Embryonic facial prominence (tissue), 1 donor: ENCODE measurements around the gene PPP1R36.
"Not testable (repeated sequence)": the region's sequence is repeated elsewhere in the genome, so short reads cannot be mapped to it uniquely, and the experiment has no call there.

Experiments
- DNase-seq: peaks from one replicate; pipeline ENCODE4 v3.0.0-alpha.2; 2016; ENCODE audit errors: extremely low spot score

Gene PPP1R36

DNA sequence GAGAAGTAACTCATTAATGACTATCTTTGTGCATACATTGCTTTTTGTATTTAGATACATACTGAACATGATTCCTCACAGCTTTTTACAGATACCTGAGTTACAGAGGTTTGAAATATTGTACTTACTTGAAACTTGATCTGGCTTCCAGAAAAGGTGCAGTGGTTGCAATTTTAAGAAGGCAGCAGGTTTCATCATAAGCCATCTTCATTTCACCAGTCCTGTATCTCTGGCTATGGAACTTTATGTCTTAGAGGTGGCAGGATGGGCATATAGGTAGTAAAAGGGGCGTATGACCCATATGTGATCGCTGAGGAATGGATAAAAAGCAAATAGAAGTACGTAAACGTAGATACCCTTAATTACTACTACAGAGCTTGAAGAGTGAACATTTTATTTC, 31.5 kb upstream of the PPP1R36 start:
- DNase-seq, result no peak

DNA sequence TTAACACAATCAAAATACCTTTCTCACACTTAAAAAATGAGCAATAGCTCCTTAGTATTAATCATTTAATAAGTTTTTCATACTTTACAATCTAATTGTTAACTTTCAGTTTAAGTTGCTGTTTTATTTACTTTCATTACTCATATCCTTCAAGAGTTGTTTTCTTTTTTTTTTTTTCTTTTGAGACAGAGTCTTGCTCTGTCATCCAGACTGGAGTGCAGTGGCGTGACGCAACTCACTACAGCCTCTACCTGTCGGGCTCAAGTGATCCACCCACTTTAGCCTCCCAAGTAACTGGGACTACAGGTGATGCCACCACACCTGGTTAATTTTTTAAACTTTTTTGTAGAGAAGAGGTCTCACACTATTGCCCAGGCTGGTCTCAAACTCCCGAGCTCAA, 29.1 kb upstream of the PPP1R36 start:
- DNase-seq, result no peak

DNA sequence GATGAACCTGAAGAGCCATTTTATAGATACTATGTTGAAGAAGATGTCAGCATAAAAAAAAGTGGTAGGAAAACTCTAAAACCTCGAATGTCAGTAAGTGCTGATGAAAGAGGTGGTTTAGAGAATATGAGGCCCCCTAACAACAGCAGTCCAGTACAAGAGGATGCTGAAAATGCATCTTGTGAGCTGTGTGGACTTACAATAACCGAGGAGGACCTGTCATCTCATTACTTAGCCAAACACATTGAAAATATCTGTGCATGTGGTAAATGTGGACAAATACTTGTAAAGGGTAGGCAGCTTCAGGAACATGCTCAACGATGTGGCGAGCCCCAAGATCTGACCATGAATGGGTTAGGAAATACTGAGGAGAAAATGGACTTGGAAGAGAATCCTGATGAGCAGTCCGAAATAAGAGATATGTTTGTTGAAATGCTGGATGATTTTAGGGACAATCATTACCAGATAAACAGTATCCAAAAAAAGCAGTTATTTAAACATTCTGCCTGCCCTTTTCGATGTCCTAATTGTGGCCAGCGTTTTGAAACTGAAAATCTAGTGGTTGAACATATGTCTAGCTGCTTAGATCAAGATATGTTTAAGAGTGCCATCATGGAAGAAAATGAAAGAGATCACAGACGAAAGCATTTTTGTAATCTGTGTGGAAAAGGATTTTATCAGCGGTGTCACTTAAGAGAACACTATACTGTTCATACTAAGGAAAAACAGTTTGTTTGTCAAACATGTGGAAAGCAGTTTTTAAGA, 27.0 kb upstream of the PPP1R36 start:
- DNase-seq, result no peak

DNA sequence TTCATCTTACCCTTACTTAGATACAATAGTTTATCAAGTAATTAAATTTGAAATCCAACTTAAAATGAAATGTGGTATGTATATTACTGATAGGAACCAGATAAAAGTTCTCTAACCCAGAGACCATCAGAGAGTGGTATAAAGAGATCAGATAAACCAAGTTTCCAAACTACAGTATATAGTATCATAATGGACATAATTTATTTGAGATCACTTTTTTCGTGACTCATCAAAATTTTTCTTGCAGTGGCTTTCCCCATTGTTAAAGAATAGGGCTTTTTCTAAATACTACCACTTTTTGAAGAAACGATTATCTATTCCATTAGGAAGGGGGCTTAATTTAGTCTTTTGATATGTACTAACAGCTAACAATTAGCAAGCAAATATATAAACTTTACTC, 24.4 kb upstream of the PPP1R36 start:
- DNase-seq, result no peak

DNA sequence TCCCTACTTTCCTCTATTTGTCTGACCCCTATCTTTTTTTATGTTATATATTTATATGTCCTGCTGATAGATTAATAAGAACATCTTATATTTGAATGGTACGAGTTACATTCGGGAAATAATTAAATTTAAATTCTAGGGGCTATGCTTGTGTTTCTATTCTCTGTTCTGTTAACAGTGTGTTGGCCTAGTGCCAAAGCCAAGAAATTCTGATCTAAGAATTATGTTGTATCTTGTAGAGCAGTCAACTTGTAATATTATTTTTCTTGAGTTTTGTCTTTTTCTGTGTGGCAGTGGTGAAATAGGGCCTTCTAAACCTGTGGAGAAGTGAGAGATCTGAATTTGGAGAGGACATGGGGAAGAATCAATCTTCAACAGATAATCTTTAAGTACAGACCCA, 18.2 kb upstream of the PPP1R36 start:
- DNase-seq, result no peak

DNA sequence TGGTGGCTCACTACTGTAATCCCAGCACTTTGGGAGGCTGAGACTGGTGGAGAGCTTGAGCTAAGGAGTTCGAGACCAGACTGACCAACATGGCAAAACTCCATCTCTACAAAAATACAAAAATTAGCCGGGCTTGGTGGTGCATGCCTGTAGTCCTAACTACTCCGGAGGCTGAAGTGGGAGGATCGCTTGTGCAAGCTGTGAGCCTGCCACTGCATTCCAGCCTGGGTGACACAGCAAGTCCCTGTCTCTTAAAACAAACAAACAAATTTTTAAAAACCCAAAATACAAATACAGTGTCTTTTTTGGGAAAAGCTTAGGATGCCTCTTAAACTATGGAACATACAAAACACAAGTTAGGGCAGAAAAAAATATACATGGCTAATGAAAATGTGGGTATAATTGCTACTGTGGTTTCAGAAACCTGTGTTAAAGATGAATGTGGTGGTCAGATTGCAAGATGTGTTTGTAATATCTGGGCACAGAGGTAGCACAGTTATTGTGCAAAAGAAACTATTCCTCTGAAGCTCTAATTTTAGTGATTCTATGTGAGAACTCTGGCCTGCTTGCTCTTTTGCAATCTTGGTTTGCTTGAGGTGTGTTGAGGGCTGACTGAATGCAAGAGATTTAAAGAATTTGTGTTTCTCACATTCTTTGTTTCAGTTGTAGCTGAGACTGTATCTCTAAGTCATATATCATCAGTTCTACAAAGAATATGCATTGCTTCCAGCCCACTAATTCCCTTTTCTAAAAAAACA, 13.1 kb upstream of the PPP1R36 start:
- DNase-seq, result no peak

DNA sequence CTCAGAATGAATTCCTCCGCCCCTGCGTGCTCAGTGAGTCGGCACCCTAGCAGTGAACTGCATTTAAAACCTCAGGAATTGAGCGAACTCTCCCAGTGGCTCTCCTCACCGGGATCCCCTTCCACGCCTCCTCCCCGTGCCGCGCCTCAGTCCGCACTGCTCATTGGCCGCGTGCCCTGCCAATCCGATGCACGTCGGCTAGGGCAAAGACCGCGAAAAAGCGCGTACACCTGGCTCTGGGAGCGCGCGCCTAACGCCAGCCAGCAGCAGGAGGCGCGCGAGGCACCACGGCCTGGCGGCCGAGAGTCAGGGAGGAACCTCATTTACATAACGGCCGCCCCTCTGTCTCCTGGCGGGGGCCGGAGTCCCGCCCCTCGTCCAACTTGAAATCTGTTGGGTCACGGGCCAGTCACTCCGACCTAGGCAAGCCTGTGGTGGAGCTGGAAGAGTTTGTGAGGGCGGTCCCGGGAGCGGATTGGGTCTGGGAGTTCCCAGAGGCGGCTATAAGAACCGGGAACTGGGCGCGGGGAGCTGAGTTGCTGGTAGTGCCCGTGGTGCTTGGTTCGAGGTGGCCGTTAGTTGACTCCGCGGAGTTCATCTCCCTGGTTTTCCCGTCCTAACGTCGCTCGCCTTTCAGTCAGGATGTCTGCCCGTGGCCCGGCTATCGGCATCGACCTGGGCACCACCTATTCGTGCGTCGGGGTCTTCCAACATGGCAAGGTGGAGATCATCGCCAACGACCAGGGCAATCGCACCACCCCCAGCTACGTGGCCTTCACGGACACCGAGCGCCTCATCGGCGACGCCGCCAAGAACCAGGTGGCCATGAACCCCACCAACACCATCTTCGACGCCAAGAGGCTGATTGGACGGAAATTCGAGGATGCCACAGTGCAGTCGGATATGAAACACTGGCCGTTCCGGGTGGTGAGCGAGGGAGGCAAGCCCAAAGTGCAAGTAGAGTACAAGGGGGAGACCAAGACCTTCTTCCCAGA, 9.3 kb upstream of the PPP1R36 start, which contains the start of gene HSPA2:
Gene HSPA2 (plus strand): TSS at position 534 of the 995 bp plus-strand sequence. CDS start 109 bp downstream, at position 643.
- DNase-seq, result peak; percentile 98

DNA sequence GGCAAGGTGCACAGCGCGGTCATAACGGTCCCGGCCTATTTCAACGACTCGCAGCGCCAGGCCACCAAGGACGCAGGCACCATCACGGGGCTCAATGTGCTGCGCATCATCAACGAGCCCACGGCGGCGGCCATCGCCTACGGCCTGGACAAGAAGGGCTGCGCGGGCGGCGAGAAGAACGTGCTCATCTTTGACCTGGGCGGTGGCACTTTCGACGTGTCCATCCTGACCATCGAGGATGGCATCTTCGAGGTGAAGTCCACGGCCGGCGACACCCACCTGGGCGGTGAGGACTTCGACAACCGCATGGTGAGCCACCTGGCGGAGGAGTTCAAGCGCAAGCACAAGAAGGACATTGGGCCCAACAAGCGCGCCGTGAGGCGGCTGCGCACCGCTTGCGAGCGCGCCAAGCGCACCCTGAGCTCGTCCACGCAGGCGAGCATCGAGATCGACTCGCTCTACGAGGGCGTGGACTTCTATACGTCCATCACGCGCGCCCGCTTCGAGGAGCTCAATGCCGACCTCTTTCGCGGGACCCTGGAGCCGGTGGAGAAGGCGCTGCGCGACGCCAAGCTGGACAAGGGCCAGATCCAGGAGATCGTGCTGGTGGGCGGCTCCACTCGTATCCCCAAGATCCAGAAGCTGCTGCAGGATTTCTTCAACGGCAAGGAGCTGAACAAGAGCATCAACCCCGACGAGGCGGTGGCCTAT, 8.3 kb upstream of the PPP1R36 start:
- no peak for DNase-seq

DNA sequence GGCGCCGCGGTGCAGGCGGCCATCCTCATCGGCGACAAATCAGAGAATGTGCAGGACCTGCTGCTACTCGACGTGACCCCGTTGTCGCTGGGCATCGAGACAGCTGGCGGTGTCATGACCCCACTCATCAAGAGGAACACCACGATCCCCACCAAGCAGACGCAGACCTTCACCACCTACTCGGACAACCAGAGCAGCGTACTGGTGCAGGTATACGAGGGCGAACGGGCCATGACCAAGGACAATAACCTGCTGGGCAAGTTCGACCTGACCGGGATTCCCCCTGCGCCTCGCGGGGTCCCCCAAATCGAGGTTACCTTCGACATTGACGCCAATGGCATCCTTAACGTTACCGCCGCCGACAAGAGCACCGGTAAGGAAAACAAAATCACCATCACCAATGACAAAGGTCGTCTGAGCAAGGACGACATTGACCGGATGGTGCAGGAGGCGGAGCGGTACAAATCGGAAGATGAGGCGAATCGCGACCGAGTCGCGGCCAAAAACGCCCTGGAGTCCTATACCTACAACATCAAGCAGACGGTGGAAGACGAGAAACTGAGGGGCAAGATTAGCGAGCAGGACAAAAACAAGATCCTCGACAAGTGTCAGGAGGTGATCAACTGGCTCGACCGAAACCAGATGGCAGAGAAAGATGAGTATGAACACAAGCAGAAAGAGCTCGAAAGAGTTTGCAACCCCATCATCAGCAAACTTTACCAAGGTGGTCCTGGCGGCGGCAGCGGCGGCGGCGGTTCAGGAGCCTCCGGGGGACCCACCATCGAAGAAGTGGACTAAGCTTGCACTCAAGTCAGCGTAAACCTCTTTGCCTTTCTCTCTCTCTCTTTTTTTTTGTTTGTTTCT, 7.6 kb upstream of the PPP1R36 start:
- no peak for DNase-seq

DNA sequence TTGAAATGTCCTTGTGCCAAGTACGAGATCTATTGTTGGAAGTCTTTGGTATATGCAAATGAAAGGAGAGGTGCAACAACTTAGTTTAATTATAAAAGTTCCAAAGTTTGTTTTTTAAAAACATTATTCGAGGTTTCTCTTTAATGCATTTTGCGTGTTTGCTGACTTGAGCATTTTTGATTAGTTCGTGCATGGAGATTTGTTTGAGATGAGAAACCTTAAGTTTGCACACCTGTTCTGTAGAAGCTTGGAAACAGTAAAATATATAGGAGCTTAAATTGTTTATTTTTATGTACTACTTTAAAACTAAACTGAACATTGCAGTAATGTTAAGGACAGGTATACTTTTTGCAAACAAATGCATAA, 6.9 kb upstream of the PPP1R36 start:
- DNase-seq, result no peak

DNA sequence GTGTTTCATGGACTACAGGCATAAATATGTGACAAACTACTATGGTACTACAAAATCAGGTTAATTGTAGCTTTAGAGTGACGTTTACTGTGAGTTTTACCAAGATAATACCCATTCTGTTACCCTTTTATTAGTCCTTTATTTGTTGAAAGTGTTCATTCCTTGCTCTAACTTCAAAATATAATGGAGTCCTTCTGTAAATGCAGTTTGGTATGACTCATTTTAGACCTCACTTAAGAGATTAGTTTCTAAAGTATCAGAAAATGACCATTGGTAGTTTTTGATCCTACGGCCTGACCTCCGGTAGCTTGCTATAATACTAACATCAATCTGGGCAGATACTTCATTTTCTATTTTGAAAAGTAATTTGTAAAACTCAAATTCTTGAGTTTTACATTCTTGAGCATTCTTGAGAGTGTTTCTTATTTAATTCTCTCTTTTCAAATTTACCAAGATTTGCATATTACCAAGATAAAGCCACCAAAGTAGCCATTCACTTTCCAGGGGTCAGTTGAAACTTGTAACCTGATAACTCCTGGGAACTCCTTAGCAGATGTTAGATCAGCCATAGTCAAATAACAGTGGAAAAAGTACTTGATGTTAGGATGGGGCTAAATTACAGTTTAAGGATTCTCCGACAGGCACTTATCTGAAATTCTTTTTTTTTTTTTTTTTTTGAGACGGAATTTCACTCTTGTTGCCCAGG, 5.0 kb upstream of the PPP1R36 start:
- DNase-seq, result no peak

DNA sequence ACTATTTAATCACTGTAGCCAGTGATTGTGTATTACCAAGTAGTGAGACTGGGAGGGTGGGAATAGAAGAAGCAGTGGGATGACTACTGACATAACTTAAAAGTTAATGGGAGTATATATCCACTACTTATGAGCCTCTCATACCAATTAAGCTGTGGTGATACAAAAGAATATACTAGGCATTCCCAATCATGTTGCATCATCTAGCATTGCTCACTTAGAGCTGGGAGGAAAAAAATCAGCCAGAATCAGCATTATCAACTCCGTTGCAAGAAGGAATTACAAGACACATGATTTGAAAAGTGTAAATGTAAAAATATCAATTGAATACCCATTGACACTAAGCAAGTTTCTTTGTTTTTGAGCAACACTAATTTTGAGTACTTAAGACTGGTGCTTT, 745 bp upstream of the PPP1R36 start:
- DNase-seq, result no peak

DNA sequence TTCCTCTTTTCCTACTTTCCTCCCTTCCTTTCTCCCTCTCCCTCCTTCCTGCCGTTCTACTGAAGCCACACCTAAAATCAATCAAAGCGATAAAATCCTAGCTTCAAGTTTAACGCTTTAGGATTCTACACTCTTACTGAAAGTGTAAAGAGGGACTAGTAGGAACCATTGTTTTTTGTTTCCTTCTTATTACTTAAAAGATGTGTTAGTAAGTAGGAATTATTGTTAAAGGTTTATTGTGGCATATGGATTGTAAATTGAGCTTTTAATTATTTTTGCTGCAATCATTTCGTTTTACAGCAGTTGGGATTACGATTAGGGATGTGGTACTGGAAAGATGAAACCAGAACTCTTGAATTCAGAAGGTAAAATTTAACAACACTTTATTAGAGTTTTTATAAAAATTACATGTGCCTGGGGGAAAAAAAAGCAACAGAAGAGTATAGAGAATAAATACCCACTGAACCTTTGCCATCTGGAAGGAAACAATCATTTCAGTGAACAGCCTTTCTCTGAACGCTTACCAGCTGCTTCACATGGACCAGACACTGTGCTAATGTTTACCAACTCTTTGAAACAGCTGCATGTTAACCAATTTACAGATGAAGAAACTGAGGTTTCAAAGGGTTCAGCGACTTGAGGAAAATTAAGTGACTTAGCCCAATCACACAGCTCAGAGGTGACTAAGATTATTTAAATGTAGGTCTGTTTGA, 1.0 kb downstream of the PPP1R36 start:
- no peak for DNase-seq

DNA sequence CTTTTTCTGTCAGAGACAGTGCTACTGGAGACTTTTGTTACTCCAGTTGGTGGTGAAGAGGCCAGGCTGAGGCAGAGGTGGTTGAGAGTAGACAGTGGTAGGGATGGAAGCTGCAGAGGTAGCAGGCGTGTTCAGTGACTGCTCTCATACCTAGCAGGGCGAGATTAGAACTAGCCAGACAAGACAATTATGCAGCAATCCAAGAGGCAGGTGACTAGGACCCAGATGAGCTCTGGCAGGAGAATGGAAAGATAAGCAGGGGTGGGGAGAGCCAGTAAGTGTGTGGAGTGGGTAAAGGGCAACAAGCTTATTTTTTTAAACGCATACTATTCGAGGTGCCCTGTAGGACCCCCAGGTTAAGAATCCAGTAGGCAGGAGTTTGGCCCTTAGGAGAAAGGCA, 4.8 kb downstream of the PPP1R36 start:
- no peak for DNase-seq

DNA sequence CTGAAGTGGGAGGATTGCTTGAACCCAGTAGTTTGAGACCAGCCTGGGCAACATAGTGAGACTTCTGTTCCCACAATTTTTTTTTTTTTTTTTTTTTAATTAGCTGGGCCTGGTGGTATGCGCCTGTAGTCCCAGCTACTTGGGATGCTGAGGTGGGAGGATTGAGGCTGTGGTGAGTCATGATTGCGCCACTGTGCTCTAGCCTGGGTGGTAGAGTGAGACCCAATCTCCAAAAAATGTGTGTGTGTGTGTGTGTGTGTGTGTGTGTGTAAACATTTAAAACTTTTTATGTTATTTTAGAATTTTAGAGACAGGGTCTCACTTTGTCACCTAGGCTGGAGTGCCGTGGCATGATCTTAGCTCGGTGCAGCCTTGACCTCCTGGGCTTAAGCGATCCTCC, 6.8 kb downstream of the PPP1R36 start:
- no peak for DNase-seq

DNA sequence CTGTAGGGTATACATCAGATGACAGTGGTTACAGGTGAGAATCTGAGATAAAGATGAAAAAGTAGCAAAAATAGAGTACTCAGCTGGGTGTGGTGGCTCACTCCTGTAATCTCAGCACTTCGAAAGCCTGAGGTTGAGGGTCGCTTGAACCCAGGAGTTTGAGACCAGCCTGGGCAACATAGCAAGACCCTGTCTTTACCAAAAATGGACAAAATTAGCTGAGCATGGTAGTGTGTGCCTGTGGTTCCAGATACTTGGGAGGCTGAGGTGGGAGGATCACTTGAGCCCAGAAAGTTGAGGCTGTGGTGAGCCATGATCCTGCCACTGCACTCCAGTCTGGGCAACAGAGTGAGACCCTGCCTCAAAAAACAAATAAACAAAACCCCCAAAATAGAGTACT, 8.5 kb downstream of the PPP1R36 start:
- DNase-seq, result not testable (repeated sequence)

DNA sequence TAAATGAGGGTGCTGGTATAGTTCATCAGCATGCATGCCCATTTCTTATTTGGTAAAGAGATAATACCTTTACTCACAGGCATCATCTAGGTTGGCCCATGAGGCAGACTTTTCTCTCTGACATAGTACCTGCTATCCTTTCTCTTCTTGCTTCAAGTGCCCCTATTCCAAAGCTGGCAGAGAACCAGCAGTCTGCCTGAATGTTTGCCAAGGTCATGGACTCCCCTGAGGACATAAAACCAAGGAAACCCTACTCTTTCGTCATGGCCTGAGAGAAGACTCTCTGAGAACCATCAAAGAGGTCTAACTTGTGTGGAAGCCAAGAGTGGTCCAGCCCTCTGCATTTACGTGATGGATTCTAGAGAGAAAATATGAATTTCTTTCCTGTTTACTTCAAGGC, 11.9 kb downstream of the PPP1R36 start:
- DNase-seq, result no peak

DNA sequence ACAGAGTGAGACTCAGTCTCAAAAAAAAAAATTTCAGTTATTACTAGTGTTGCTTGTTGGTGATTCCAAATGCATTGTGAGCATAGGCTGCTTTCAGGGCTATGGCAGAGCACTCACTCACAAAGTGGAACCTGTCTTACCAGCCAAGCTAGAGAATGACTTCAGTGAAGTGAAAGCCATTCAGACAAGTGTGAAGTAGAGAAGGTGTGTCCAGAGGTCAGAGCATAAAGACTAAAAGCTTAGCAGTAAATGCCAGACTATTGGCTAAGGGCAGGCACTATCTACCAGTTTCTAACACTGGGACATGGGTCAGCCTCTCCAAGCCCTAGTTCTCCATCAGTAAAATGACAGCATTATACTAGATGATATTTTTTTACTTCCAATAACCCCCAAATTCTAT, 12.7 kb downstream of the PPP1R36 start:
- DNase-seq, result no peak

DNA sequence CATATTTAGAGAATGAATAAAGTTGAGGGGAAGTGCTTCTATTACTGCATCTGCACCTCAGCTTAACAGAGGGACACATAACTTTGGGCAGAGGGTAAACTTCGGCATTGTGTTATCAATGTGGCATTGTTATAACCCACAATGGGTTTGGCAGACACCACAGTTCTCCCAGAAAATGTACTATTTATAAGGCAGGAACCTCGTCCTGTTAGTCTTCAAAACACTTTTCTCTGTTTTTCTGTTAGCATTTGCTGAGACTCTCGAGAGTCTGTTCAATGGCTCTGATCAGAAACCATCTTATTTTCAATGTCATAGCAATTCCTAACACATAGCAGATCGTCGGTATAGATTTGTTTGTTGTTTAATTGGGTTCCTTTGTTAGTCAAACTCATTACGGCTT, 13.9 kb downstream of the PPP1R36 start:
- no peak for DNase-seq
